HFFc6 (cell line): ENCODE data around the gene SPACA1. TPM values are rescaled to one million over a fixed set of nuclear protein-coding genes. Genes with fewer than 3 reads are reported as not detected.
"Not testable (repeated sequence)": the region's sequence is repeated elsewhere in the genome, so short reads cannot be mapped to it uniquely, and the experiment has no call there.

Experiments
- DNase-seq: peaks from one replicate; pipeline ENCODE4 v3.0.0-alpha.2; 2018
- H3K27ac Mint-ChIP-seq: 2 replicates; pipeline ENCODE4 v1.8.0; 2020; ENCODE audit warnings: mild to moderate bottlenecking, mixed read lengths
- H3K27me3 Mint-ChIP-seq: 2 replicates; pipeline ENCODE4 v1.8.0; 2021; ENCODE audit warnings: mild to moderate bottlenecking, moderate library complexity, mixed read lengths; ENCODE audit not compliant: insufficient read depth
- H3K36me3 Mint-ChIP-seq: 2 replicates; pipeline ENCODE4 v1.8.0; 2021; ENCODE audit warnings: low read depth, mixed read lengths
- H3K4me1 Mint-ChIP-seq: 2 replicates; pipeline ENCODE4 v1.8.0; 2020; ENCODE audit warnings: low read depth, mixed read lengths
- H3K4me3 Mint-ChIP-seq: 2 replicates; pipeline ENCODE4 v1.8.0; 2020; ENCODE audit warnings: mild to moderate bottlenecking, moderate library complexity, mixed read lengths
- H3K9me3 Mint-ChIP-seq: 2 replicates; pipeline ENCODE4 v1.8.0; 2020; ENCODE audit warnings: mild to moderate bottlenecking, mixed read lengths
- long read RNA-seq: library from polyadenylated mRNA; unstranded; transcript quantifications from one replicate; pipeline ENCODE4 v2.0.0, GENCODE V29; 2019
- total RNA-seq, 6 experiments: library from RNA; stranded (reverse); fragmentation: NEBNext Ultra II Directional; extraction: Animal tissue kit (Norgen Biotek cat#: 25700); gene quantifications; 2 replicates in 1 of 6; 3 replicates in 5 of 6; pipeline ENCODE4 v1.2.3, GENCODE V29; 2021
- TF ChIP-seq, protein P1 (sequence below): fragments of 200-600 bp; sonication (generic); IDR thresholded peaks from 2 replicates; pipeline ENCODE4 v1.5.0; 2021; ENCODE audit warnings: antibody characterized with exemption, mild to moderate bottlenecking

SPACA1 gene, protein sequence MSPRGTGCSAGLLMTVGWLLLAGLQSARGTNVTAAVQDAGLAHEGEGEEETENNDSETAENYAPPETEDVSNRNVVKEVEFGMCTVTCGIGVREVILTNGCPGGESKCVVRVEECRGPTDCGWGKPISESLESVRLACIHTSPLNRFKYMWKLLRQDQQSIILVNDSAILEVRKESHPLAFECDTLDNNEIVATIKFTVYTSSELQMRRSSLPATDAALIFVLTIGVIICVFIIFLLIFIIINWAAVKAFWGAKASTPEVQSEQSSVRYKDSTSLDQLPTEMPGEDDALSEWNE
- total RNA-seq, result not detected
- long read RNA-seq, result 0 reads

DNA sequence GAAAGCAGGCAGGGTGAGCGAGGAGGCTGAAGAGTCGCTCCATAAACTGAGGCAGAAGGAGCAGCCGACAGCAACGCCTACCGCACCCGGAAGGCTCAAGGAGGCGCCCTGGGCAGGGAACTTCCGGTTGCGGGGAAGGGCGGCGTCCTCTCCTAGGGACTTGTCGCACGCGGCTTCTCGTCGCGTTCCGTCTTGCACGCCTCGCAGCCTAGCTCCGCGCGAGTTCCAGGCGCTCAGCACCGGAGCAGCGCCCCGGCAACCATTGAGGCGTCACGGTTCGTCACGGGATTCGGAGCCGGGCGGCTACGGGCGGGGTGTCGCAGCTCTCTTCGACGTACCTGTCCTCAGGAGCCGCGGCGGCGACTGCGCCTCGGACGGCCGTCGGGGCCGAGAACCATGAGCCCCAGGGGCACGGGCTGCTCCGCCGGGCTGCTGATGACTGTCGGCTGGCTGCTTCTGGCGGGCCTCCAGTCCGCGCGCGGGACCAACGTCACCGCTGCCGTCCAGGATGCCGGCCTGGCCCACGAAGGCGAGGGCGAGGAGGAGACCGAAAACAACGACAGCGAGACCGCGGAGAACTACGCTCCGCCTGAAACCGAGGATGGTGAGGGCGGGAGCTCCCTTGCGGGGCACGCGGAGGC, at the start of gene SPACA1:
TSS of gene SPACA1 (plus strand) at position 332 of the 641 bp plus-strand sequence. CDS start at position 397, 65 bp downstream.
- no peak within 1 kb of the TSS for H3K27ac Mint-ChIP-seq
- H3K36me3 Mint-ChIP-seq, result no peaks in the 10 kb centered on the region
- H3K4me1 Mint-ChIP-seq, result no peaks in the 10 kb centered on the region
- no peak within 1 kb of the TSS for H3K4me3 Mint-ChIP-seq
- H3K27me3 Mint-ChIP-seq, result peaks cover 4% of the 10 kb centered on the region
- TF ChIP-seq, protein P1, sequence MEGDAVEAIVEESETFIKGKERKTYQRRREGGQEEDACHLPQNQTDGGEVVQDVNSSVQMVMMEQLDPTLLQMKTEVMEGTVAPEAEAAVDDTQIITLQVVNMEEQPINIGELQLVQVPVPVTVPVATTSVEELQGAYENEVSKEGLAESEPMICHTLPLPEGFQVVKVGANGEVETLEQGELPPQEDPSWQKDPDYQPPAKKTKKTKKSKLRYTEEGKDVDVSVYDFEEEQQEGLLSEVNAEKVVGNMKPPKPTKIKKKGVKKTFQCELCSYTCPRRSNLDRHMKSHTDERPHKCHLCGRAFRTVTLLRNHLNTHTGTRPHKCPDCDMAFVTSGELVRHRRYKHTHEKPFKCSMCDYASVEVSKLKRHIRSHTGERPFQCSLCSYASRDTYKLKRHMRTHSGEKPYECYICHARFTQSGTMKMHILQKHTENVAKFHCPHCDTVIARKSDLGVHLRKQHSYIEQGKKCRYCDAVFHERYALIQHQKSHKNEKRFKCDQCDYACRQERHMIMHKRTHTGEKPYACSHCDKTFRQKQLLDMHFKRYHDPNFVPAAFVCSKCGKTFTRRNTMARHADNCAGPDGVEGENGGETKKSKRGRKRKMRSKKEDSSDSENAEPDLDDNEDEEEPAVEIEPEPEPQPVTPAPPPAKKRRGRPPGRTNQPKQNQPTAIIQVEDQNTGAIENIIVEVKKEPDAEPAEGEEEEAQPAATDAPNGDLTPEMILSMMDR, result no peak
- no peak for DNase-seq
- H3K9me3 Mint-ChIP-seq, result peaks cover 9% of the 10 kb centered on the region; the same call in 1 of the 2 replicates

DNA sequence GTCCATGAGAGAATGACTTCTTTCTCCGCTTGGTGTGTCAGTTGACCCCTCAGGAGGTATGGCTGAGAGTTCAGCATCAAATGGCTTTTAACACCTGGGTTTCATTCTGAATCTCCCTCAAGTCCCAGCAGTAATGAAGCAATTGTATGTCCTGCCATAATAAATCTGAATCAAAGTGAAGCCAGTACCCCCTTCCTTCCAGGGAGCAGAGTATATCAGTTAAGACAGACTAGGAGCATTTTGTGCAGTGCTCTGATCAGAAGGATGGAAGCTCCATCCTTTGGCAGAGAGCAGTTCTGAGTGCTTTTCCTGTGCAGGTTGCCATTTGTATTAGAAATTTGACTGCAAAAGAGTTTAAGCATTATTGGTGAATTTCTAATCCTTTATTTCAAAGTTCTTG, 46.9 kb upstream of the SPACA1 start:
- Mint-ChIP-seq H3K4me3 (no peak overlapping the region), H3K27me3 (no peaks in the 10 kb centered on the region; the same call in 1 of the 2 replicates), H3K9me3 (no peaks in the 10 kb centered on the region), H3K27ac (no peak overlapping the region), H3K4me1 (no peaks in the 10 kb centered on the region), H3K36me3 (no peaks in the 10 kb centered on the region)
- no peak for DNase-seq
- TF ChIP-seq, protein P1, result no peak

GRCh38 chr6:88001279-88001678, 46.4 kb upstream of the SPACA1 start:
- not testable (repeated sequence) for H3K36me3 Mint-ChIP-seq, H3K27ac Mint-ChIP-seq, H3K27me3 Mint-ChIP-seq, DNase-seq, H3K4me3 Mint-ChIP-seq, H3K9me3 Mint-ChIP-seq, H3K4me1 Mint-ChIP-seq

DNA sequence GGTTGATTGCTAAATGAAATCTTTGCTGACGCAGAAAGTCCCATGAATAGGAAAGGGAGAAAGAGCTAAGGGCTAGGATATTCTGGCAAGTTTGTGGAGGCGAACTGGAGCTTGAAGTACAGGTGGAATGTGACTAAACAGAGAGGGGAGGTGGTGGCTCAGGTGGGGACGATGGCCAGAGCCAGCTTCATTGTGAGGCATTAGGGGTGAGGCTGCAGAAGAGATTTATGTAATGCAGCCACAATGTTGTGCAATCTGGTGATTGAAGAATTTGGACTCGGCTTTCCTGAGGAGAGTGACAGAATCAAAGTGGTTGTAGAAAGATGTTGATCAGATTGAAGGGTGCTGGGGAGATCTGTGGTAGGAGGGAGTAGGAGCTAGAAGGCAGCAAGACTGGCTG, 42.9 kb upstream of the SPACA1 start:
- no peak overlapping the region for H3K27ac Mint-ChIP-seq

DNA sequence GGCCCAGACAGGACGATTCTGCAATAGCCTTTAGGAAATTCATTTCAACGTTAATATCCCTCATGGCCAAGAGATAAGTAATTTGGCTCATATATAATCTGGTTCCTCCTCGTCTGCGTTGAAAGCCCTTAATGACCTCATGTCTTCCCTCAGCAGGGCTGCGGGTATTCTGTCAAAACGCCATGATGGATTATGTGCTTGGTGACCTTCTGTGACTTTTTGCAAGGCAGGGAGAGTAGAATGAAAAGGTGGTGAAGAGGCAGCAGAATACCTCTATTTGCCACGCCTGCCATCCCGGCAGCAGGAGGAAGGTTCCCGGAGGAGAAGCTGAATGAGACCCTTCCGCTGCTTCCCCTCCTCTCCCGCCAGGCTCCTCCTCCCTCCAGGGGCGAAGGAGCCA, 41.1 kb upstream of the SPACA1 start:
- peaks cover 12% of the 10 kb centered on the region for H3K4me1 Mint-ChIP-seq
- no peaks in the 10 kb centered on the region for H3K36me3 Mint-ChIP-seq
- no peak overlapping the region for H3K4me3 Mint-ChIP-seq
- no peaks in the 10 kb centered on the region for H3K9me3 Mint-ChIP-seq
- TF ChIP-seq, protein P1, result no peak
- no peak for DNase-seq
- no peaks in the 10 kb centered on the region; the same call in 1 of the 2 replicates for H3K27me3 Mint-ChIP-seq
- no peak overlapping the region for H3K27ac Mint-ChIP-seq

More for the DNA sequence above, 42.9 kb upstream of the SPACA1 start:
- TF ChIP-seq, protein P1, result no peak
- no peaks in the 10 kb centered on the region for H3K9me3 Mint-ChIP-seq
- no peak overlapping the region for H3K4me3 Mint-ChIP-seq
- no peak for DNase-seq
- no peaks in the 10 kb centered on the region for H3K36me3 Mint-ChIP-seq
- no peaks in the 10 kb centered on the region; the same call in 1 of the 2 replicates for H3K27me3 Mint-ChIP-seq
- peaks cover 12% of the 10 kb centered on the region for H3K4me1 Mint-ChIP-seq

DNA sequence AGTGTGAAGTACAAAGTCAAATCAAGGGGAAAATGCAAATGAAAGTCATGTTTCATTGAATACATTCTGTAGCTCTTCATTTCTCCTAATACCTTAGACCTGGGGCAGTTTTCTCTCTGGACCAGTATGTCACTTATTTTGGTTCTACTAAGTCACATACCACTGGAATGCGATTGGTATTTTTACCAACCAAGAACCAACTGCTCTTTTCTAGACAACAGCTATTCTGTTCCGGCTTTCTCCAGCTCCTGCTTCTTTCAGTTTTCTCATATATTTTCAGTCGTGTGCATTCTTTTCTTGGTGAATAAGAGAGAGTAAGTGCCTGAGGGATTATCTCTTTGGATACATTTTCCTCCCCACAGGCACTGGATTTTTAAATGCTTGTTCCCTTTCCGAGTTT, 39.2 kb upstream of the SPACA1 start:
- peak; percentile 3 for DNase-seq
- Mint-ChIP-seq H3K9me3 (no peaks in the 10 kb centered on the region), H3K36me3 (no peaks in the 10 kb centered on the region), H3K4me1 (peaks cover 16% of the 10 kb centered on the region), H3K27me3 (no peaks in the 10 kb centered on the region; the same call in 1 of the 2 replicates), H3K27ac (peak overlapping the region; percentile 30; the same call in 1 of the 2 replicates), H3K4me3 (peak overlapping the region; percentile 47; the same call in 1 of the 2 replicates)
- TF ChIP-seq, protein P1, result no peak
